ENCODE measurements around the gene ADH4. TPM values are rescaled to one million over a fixed set of nuclear protein-coding genes. Genes with fewer than 3 reads are reported as not detected.

Gene ADH4
- total RNA-seq, 2 experiments from 2014 or later: not detected

DNA sequence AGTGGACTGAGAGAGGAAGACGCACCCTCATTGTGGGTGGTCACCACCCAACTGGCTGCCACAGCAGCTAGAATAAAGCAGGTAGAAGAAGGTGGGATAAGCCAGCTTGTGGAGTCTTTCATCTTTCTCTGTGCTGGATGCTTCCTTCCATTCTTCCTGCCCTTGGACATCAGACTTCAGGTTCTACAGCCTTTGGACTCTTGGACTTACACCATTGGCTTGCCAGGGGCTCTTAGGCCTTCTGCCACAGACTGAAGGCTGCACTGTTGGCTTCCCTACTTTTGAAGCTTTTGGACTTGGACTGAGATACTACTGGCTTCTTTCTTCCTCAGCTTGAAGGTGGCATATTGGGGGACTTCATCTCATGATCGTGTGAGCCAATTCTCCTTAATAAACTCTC, 41.5 kb upstream of the ADH4 start:
- Histone ChIP-seq H3K36me3 (ENCODE audit: insufficient read depth, low read length) (no peaks in the 10 kb centered on the region), H3K4me3 (ENCODE audit: low read length) (no peak overlapping the region), H3K27me3 (ENCODE audit: control insufficient read depth in 1 of 2, insufficient read depth in 2 of 2, low read length in 2 of 2) (no peaks in the 10 kb centered on the region), H3K4me1 (ENCODE audit: insufficient read depth, low read length) (no peaks in the 10 kb centered on the region), H3K27ac (ENCODE audit: low read depth in 1 of 2, low read length in 2 of 2) (no peak overlapping the region), H3K9me3 (ENCODE audit: control insufficient read depth in 1 of 2, insufficient read depth in 1 of 2, low read length in 2 of 2) (peaks cover 0 to 8% of the 10 kb centered on the region in 2 experiments)
- peaks cover 15% of the 10 kb centered on the region for H3K36me3 Mint-ChIP-seq (ENCODE audit: low read depth)
- no peak overlapping the region for H3K27ac Mint-ChIP-seq
- ChIA-PET POLR2A (no interaction called here), CTCF (no interaction called here)
- no peaks in the 10 kb centered on the region for H3K4me1 Mint-ChIP-seq (ENCODE audit: low read depth)
- H3K9me3 Mint-ChIP-seq: peaks cover 19% of the 10 kb centered on the region
- no peaks in the 10 kb centered on the region for H3K27me3 Mint-ChIP-seq
- intact Hi-C loops (cut with DNase I, micrococcal nuclease): no loop called here
- no peak for DNase-seq
- H3K4me3 Mint-ChIP-seq: no peak overlapping the region
- TF ChIP-seq, protein P1, sequence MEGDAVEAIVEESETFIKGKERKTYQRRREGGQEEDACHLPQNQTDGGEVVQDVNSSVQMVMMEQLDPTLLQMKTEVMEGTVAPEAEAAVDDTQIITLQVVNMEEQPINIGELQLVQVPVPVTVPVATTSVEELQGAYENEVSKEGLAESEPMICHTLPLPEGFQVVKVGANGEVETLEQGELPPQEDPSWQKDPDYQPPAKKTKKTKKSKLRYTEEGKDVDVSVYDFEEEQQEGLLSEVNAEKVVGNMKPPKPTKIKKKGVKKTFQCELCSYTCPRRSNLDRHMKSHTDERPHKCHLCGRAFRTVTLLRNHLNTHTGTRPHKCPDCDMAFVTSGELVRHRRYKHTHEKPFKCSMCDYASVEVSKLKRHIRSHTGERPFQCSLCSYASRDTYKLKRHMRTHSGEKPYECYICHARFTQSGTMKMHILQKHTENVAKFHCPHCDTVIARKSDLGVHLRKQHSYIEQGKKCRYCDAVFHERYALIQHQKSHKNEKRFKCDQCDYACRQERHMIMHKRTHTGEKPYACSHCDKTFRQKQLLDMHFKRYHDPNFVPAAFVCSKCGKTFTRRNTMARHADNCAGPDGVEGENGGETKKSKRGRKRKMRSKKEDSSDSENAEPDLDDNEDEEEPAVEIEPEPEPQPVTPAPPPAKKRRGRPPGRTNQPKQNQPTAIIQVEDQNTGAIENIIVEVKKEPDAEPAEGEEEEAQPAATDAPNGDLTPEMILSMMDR (IDR thresholded peaks at IDR 0.05): no peak
- ATAC-seq (ENCODE audit: poor library complexity): no peak

DNA sequence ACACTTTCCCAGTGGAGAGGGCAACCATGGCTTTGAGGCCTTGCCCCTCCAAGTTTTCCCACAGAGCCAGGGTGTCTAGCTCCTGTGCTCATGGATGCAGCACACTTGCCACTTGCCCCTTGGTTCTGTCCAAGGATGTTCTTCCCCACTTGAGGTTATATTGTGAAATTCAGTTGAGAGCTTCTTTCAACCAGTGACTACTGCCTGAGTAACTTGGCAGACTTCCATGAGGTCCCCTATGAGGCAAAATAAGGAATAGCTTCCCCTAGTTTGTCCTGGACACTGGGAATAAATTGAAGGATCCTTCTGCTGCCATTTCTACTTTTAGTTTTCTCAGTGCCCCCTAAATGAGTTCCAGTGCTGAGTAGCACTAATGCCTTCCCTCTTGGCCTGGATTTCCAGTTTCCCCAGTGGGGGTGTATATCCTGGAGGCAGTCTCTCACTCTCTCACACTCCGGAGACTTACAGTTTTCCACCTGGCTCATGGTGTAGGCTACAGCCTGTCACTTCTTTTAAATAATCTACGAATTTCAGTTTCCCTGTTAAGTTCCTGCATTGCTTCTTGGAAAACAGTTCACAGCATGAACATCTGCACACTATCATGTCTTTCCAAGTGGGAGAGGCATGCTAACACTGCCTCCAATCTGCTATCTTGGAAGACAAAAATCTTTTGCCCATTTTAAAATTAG, 36.4 kb upstream of the ADH4 start:
- no peaks in the 10 kb centered on the region for H3K27me3 ChIP-seq (ENCODE audit: control insufficient read depth in 1 of 2, insufficient read depth in 2 of 2, low read length in 2 of 2)
- no peaks in the 10 kb centered on the region for H3K4me1 Mint-ChIP-seq (ENCODE audit: low read depth)
- H3K27ac Mint-ChIP-seq: no peak overlapping the region
- intact Hi-C loops (cut with DNase I, micrococcal nuclease): no loop called here
- H3K9me3 ChIP-seq (ENCODE audit: control insufficient read depth in 1 of 2, insufficient read depth in 1 of 2, low read length in 2 of 2): peaks cover 0 to 4% of the 10 kb centered on the region in 2 experiments
- TF ChIP-seq, protein P1 (IDR thresholded peaks at IDR 0.05): no peak
- no peaks in the 10 kb centered on the region for H3K36me3 ChIP-seq (ENCODE audit: insufficient read depth, low read length)
- ChIA-PET POLR2A (no interaction called here), CTCF (no interaction called here)
- H3K27me3 Mint-ChIP-seq: no peaks in the 10 kb centered on the region
- no peaks in the 10 kb centered on the region for H3K4me1 ChIP-seq (ENCODE audit: insufficient read depth, low read length)
- DNase-seq (no peak), ATAC-seq (ENCODE audit: poor library complexity) (no peak)
- no peak overlapping the region for H3K4me3 ChIP-seq (ENCODE audit: low read length)
- H3K27ac ChIP-seq (ENCODE audit: low read depth in 1 of 2, low read length in 2 of 2): no peak overlapping the region
- peaks cover 32% of the 10 kb centered on the region for H3K36me3 Mint-ChIP-seq (ENCODE audit: low read depth)
- H3K4me3 Mint-ChIP-seq: no peak overlapping the region
- H3K9me3 Mint-ChIP-seq: peaks cover 12% of the 10 kb centered on the region

DNA sequence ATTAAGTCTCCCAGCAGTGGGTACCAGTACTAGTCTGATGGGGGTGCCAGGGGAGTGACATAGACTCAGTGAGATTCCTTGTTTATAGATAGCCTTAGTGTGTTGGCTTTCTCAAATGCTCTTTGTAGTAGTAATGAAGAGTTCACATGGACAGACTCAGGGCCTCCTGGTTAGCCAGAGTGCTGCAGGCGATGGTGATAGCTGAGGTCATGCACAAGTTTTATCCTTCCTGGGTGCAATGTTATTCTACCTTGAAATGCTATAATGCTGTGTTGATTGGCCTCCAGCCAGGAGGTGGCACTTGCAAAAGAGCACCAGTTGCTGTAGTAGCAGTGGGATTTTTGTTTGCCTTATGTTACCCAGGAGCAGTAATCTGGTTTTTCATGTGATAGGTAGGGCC, 35.5 kb upstream of the ADH4 start:
- Histone ChIP-seq H3K4me1 (ENCODE audit: insufficient read depth, low read length) (no peaks in the 10 kb centered on the region), H3K9me3 (ENCODE audit: control insufficient read depth in 1 of 2, insufficient read depth in 1 of 2, low read length in 2 of 2) (peaks cover 0 to 4% of the 10 kb centered on the region in 2 experiments), H3K27me3 (ENCODE audit: control insufficient read depth in 1 of 2, insufficient read depth in 2 of 2, low read length in 2 of 2) (no peaks in the 10 kb centered on the region), H3K27ac (ENCODE audit: low read depth in 1 of 2, low read length in 2 of 2) (no peak overlapping the region), H3K36me3 (ENCODE audit: insufficient read depth, low read length) (no peaks in the 10 kb centered on the region), H3K4me3 (ENCODE audit: low read length) (no peak overlapping the region)
- peaks cover 37% of the 10 kb centered on the region for H3K36me3 Mint-ChIP-seq (ENCODE audit: low read depth)
- TF ChIP-seq, protein P1 (IDR thresholded peaks at IDR 0.05): no peak
- H3K9me3 Mint-ChIP-seq: peaks cover 14% of the 10 kb centered on the region
- ATAC-seq (ENCODE audit: poor library complexity) (no peak), DNase-seq (no peak)
- no peak overlapping the region for H3K27ac Mint-ChIP-seq
- peaks cover 5% of the 10 kb centered on the region for H3K27me3 Mint-ChIP-seq
- ChIA-PET CTCF (no interaction called here), POLR2A (no interaction called here)
- no peak overlapping the region for H3K4me3 Mint-ChIP-seq
- intact Hi-C loops (cut with DNase I, micrococcal nuclease): no loop called here
- no peaks in the 10 kb centered on the region for H3K4me1 Mint-ChIP-seq (ENCODE audit: low read depth)
